Loucy (cell line): ENCODE results near the gene TRAPPC5.

Experiments used
- H2AFZ ChIP-seq: fragments of 200-600 bp; sonication (generic); 2 replicates; pipeline ENCODE4 v1.6.0; 2016; ENCODE audit warnings: antibody characterized with exemption, mild to moderate bottlenecking, low read length, moderate library complexity
- H3F3A ChIP-seq: fragments of 200-600 bp; 2 replicates; pipeline ENCODE4 v1.6.0; 2016; ENCODE audit warnings: antibody characterized with exemption, low read depth, mild to moderate bottlenecking
- H3K27me3 ChIP-seq: fragments of 200-600 bp; sonication (generic); 2 replicates; pipeline ENCODE4 v1.6.1; 2014; ENCODE audit warnings: low read length, mild to moderate bottlenecking; ENCODE audit not compliant: insufficient read depth, poor library complexity, severe bottlenecking
- H3K36me3 ChIP-seq: fragments of 200-600 bp; sonication (generic); 2 replicates; pipeline ENCODE4 v1.6.1; 2016; ENCODE audit warnings: low read length; ENCODE audit not compliant: insufficient read depth
- H3K4me1 ChIP-seq: fragments of 200-600 bp; sonication (generic); 2 replicates; pipeline ENCODE4 v1.5.1; 2014; ENCODE audit warnings: low read length, mild to moderate bottlenecking; ENCODE audit not compliant: insufficient read depth, poor library complexity, severe bottlenecking
- H3K4me2 ChIP-seq: fragments of 200-600 bp; sonication (generic); 2 replicates; pipeline ENCODE4 v1.6.0; 2014; ENCODE audit warnings: antibody characterized with exemption, low read length, low read depth, mild to moderate bottlenecking; ENCODE audit not compliant: poor library complexity, severe bottlenecking
- H3K4me3 ChIP-seq: fragments of 200-600 bp; sonication (generic); 2 replicates; pipeline ENCODE4 v1.5.1; 2014; ENCODE audit warnings: low read length, mild to moderate bottlenecking, mixed read lengths; ENCODE audit not compliant: poor library complexity, severe bottlenecking
- H3K79me2 ChIP-seq: fragments of 200-600 bp; sonication (generic); 2 replicates; pipeline ENCODE4 v1.6.1; 2014; ENCODE audit warnings: low read length; ENCODE audit not compliant: insufficient read depth
- H3K9ac ChIP-seq: fragments of 200-600 bp; sonication (generic); 2 replicates; pipeline ENCODE4 v1.6.0; 2014; ENCODE audit warnings: mild to moderate bottlenecking, low read depth, low read length, moderate library complexity; ENCODE audit not compliant: poor library complexity, severe bottlenecking
- H3K9me2 ChIP-seq: fragments of 200-600 bp; sonication (generic); replicated peaks from 2 replicates; pipeline ENCODE4 v1.6.1; 2016; ENCODE audit warnings: low read depth, low read length, mixed read lengths
- H3K9me3 ChIP-seq: fragments of 200-600 bp; sonication (generic); 2 replicates; pipeline ENCODE4 v1.6.1; 2014; ENCODE audit warnings: mild to moderate bottlenecking, antibody characterized with exemption, low read length, low read depth; ENCODE audit not compliant: insufficient read depth
- H4K20me1 ChIP-seq: fragments of 200-600 bp; sonication (generic); 2 replicates; pipeline ENCODE4 v1.6.0; 2014; ENCODE audit warnings: antibody characterized with exemption, low read length, mild to moderate bottlenecking; ENCODE audit not compliant: insufficient read depth, poor library complexity, severe bottlenecking
- CTCF ChIP-seq: fragments of 200-600 bp; sonication (generic); conservative IDR thresholded peaks from 2 replicates; pipeline ENCODE4 v1.5.1; 2014; ENCODE audit warnings: mild to moderate bottlenecking, antibody characterized with exemption, low read length
- EZH2phosphoT487 ChIP-seq: fragments of 200-600 bp; IDR thresholded peaks from 2 replicates; pipeline ENCODE4 v1.6.1; 2018; ENCODE audit warnings: antibody characterized with exemption, mild to moderate bottlenecking, moderate library complexity, borderline replicate concordance

The TRAPPC5 gene

GRCh38 chr19:7670790-7671189, 9.8 kb upstream of the TRAPPC5 start:
- Histone ChIP-seq H3F3A (no peaks in the 10 kb centered on the region), H3K36me3 (no peaks in the 10 kb centered on the region), H3K9me3 (no peaks in the 10 kb centered on the region), H4K20me1 (no peaks in the 10 kb centered on the region), H3K4me3 (no peak overlapping the region), H3K9ac (no peak overlapping the region), H3K27me3 (no peaks in the 10 kb centered on the region), H3K4me2 (no peak overlapping the region), H3K9me2 (no peaks in the 10 kb centered on the region), H3K4me1 (no peaks in the 10 kb centered on the region), H2AFZ (no peak overlapping the region), H3K79me2 (no peaks in the 10 kb centered on the region)
- TF ChIP-seq EZH2phosphoT487 (no peak), CTCF (no peak)

- Histone ChIP-seq H3F3A (no peaks in the 10 kb centered on the region), H2AFZ (no peak overlapping the region), H3K4me1 (peaks cover 13% of the 10 kb centered on the region), H3K4me3 (no peak overlapping the region), H3K27me3 (no peaks in the 10 kb centered on the region), H4K20me1 (no peaks in the 10 kb centered on the region), H3K4me2 (no peak overlapping the region), H3K9me2 (no peaks in the 10 kb centered on the region), H3K9ac (no peak overlapping the region), H3K36me3 (no peaks in the 10 kb centered on the region), H3K9me3 (no peaks in the 10 kb centered on the region), H3K79me2 (no peaks in the 10 kb centered on the region)
- TF ChIP-seq EZH2phosphoT487: no peak
Measured at GRCh38 chr19:7672522-7672921, 8.1 kb upstream of the TRAPPC5 start.

- H3K4me2 ChIP-seq: no peak overlapping the region
- H2AFZ ChIP-seq: 0 out of 2 replicates have a peak overlapping the region, but pooled peaks have one; percentile 30
- H3K4me3 ChIP-seq: no peak overlapping the region
- H3K36me3 ChIP-seq: no peaks in the 10 kb centered on the region
- H4K20me1 ChIP-seq: no peaks in the 10 kb centered on the region
- no peak overlapping the region for H3K9ac ChIP-seq
- no peaks in the 10 kb centered on the region for H3K9me3 ChIP-seq
- no peak for TF ChIP-seq EZH2phosphoT487
- no peak for TF ChIP-seq CTCF
- no peaks in the 10 kb centered on the region for H3K79me2 ChIP-seq
- H3K4me1 ChIP-seq: peaks cover 23% of the 10 kb centered on the region
- H3K9me2 ChIP-seq: no peaks in the 10 kb centered on the region
- no peaks in the 10 kb centered on the region for H3F3A ChIP-seq
- no peaks in the 10 kb centered on the region for H3K27me3 ChIP-seq
Measured at GRCh38 chr19:7674010-7675005, 6.3 kb upstream of the TRAPPC5 start.
